GM19023 (cell line): Measurements from ENCODE around the gene AFF2.

ENCODE experiments used
- ATAC-seq: cut with Tn5 transposase; IDR thresholded peaks from one replicate; pipeline ENCODE4 v1.9.1; 2021; ENCODE audit warnings: mild to moderate bottlenecking, moderate library complexity; ENCODE audit not compliant: unreplicated experiment

Gene AFF2

GRCh38 chrX:148913971-148914370, 413.6 kb downstream of the AFF2 start:
- ATAC-seq: no peak

- ATAC-seq: peak; percentile 50
Measured at GRCh38 chrX:148914783-148915182, 414.4 kb downstream of the AFF2 start.

- ATAC-seq: no peak
Measured at GRCh38 chrX:148915474-148915873, 415.1 kb downstream of the AFF2 start.

- ATAC-seq: no peak
Measured at GRCh38 chrX:148917441-148917840, 417.0 kb downstream of the AFF2 start.

- no peak for ATAC-seq
Measured at GRCh38 chrX:148923631-148924030, 423.2 kb downstream of the AFF2 start.

- no peak for ATAC-seq
Measured at GRCh38 chrX:148926371-148926770, 426.0 kb downstream of the AFF2 start.

GRCh38 chrX:148928811-148929210, 428.4 kb downstream of the AFF2 start:
- no peak for ATAC-seq

GRCh38 chrX:148929686-148930085, 429.3 kb downstream of the AFF2 start:
- ATAC-seq: no peak

- ATAC-seq: no peak
Measured at GRCh38 chrX:148930206-148930729, 429.9 kb downstream of the AFF2 start.

- ATAC-seq: no peak
Measured at GRCh38 chrX:148933881-148934280, 433.5 kb downstream of the AFF2 start.

- no peak for ATAC-seq
Measured at GRCh38 chrX:148938348-148938747, 437.9 kb downstream of the AFF2 start.

- no peak for ATAC-seq
Measured at GRCh38 chrX:148940411-148940996, 440.1 kb downstream of the AFF2 start.

GRCh38 chrX:148942754-148943153, 442.3 kb downstream of the AFF2 start:
- ATAC-seq: no peak

GRCh38 chrX:148947399-148947975, 447.1 kb downstream of the AFF2 start:
- no peak for ATAC-seq

GRCh38 chrX:148956352-148956751, 455.9 kb downstream of the AFF2 start:
- ATAC-seq: no peak

- no peak for ATAC-seq
Measured at GRCh38 chrX:148958901-148959300, 458.5 kb downstream of the AFF2 start.

- no peak for ATAC-seq
Measured at GRCh38 chrX:148960060-148960459, 459.6 kb downstream of the AFF2 start.

- no peak for ATAC-seq
Measured at GRCh38 chrX:148961985-148962384, 461.6 kb downstream of the AFF2 start.

GRCh38 chrX:148976571-148977400, 476.4 kb downstream of the AFF2 start:
- no peak for ATAC-seq

- ATAC-seq: no peak
Measured at GRCh38 chrX:148979786-148980185, 479.4 kb downstream of the AFF2 start.

- ATAC-seq: no peak
Measured at GRCh38 chrX:148984238-148984637, 483.8 kb downstream of the AFF2 start.

- no peak for ATAC-seq
Measured at GRCh38 chrX:148991502-148991901, 491.1 kb downstream of the AFF2 start.
